CD4-positive, CD25-positive, alpha-beta regulatory T cell (primary cell): Measurements from ENCODE around the gene RFC3. TPM values are rescaled to one million over a fixed set of nuclear protein-coding genes. Genes with fewer than 3 reads are reported as not detected.
"Not testable (repeated sequence)": the region's sequence is repeated elsewhere in the genome, so short reads cannot be mapped to it uniquely, and the experiment has no call there.

Experiments used
- ATAC-seq, 2 donors: fragments of 150-1000 bp; cut with Tn5 transposase; one replicate each; pipeline ENCODE4 v1.10.0; 2021; ENCODE audit warnings: low read depth in 2 of 2, moderate number of reproducible peaks in 2 of 2, moderate library complexity in 1 of 2
- DNase-seq, 3 donors: peaks; one replicate each; pipeline versions ENCODE4 v3.0.0 to v3.0.0-alpha.2; 2012 to 2022; ENCODE audit warnings: mixed read lengths in 1 of 3
- H3K27ac ChIP-seq: one replicate; pipeline ENCODE4 v1.7.0; 2013; ENCODE audit warnings: mild to moderate bottlenecking, low read length; ENCODE audit not compliant: insufficient read depth, poor library complexity, severe bottlenecking
- H3K27me3 ChIP-seq: one replicate; pipeline ENCODE4 v1.7.0; 2013; ENCODE audit warnings: low read length; ENCODE audit not compliant: control insufficient read depth, insufficient read depth
- H3K36me3 ChIP-seq: one replicate; pipeline ENCODE4 v1.7.0; 2013; ENCODE audit warnings: mild to moderate bottlenecking, low read length, moderate library complexity; ENCODE audit not compliant: control insufficient read depth, insufficient read depth
- H3K4me1 ChIP-seq: 2 replicates; pipeline ENCODE4 v1.7.0; 2013; ENCODE audit warnings: mild to moderate bottlenecking, low read length; ENCODE audit not compliant: insufficient read depth, control insufficient read depth, poor library complexity, severe bottlenecking
- H3K4me3 ChIP-seq: one replicate; pipeline ENCODE4 v1.7.0; 2013; ENCODE audit warnings: low read depth, mild to moderate bottlenecking, low read length, moderate library complexity
- H3K9me3 ChIP-seq, 2 experiments: 1 replicate in 1 of 2; 2 replicates in 1 of 2; pipeline ENCODE4 v1.7.0; 2013; ENCODE audit warnings: low read length in 2 of 2, mild to moderate bottlenecking in 1 of 2, moderate library complexity in 1 of 2; ENCODE audit not compliant: control insufficient read depth in 2 of 2
- H3K27ac Mint-ChIP-seq, 3 donors: one replicate each; pipeline ENCODE4 v1.8.0; 2020 to 2022; ENCODE audit warnings: mild to moderate bottlenecking in 3 of 3, mixed read lengths in 3 of 3, moderate library complexity in 2 of 3
- H3K27me3 Mint-ChIP-seq: one replicate; pipeline ENCODE4 v1.8.0; 2022; ENCODE audit warnings: mild to moderate bottlenecking, mixed read lengths
- H3K36me3 Mint-ChIP-seq: one replicate; pipeline ENCODE4 v1.8.0; 2020; ENCODE audit warnings: mixed read lengths
- H3K4me1 Mint-ChIP-seq, 4 donors: one replicate each; pipeline ENCODE4 v1.8.0; 2020 to 2022; ENCODE audit warnings: mixed read lengths in 4 of 4, mild to moderate bottlenecking in 1 of 4
- H3K4me3 Mint-ChIP-seq, 4 donors: one replicate each; pipeline ENCODE4 v1.8.0; 2020 to 2022; ENCODE audit warnings: mild to moderate bottlenecking in 4 of 4, mixed read lengths in 4 of 4, moderate library complexity in 3 of 4
- H3K9me3 Mint-ChIP-seq, 7 donors: one replicate each; pipeline ENCODE4 v1.8.0; 2020 to 2022; ENCODE audit warnings: mixed read lengths in 7 of 7, mild to moderate bottlenecking in 3 of 7, moderate library complexity in 2 of 7
- polyA plus RNA-seq, 4 donors: library from polyadenylated mRNA; unstranded; fragments of 300-500 nt; fragmentation: Illumina TruSeq; gene quantifications; one replicate each; pipeline ENCODE4 v1.2.3, GENCODE V29; 2021
- total RNA-seq: library from RNA; stranded (reverse); gene quantifications from one replicate; pipeline ENCODE4 v1.2.3, GENCODE V29; 2022

RFC3 gene, protein sequence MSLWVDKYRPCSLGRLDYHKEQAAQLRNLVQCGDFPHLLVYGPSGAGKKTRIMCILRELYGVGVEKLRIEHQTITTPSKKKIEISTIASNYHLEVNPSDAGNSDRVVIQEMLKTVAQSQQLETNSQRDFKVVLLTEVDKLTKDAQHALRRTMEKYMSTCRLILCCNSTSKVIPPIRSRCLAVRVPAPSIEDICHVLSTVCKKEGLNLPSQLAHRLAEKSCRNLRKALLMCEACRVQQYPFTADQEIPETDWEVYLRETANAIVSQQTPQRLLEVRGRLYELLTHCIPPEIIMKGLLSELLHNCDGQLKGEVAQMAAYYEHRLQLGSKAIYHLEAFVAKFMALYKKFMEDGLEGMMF
- total RNA-seq = 8.4 TPM
- polyA plus RNA-seq = 1 to 10 TPM; 5.0 to 9.9 (median 8.2) TPM

DNA sequence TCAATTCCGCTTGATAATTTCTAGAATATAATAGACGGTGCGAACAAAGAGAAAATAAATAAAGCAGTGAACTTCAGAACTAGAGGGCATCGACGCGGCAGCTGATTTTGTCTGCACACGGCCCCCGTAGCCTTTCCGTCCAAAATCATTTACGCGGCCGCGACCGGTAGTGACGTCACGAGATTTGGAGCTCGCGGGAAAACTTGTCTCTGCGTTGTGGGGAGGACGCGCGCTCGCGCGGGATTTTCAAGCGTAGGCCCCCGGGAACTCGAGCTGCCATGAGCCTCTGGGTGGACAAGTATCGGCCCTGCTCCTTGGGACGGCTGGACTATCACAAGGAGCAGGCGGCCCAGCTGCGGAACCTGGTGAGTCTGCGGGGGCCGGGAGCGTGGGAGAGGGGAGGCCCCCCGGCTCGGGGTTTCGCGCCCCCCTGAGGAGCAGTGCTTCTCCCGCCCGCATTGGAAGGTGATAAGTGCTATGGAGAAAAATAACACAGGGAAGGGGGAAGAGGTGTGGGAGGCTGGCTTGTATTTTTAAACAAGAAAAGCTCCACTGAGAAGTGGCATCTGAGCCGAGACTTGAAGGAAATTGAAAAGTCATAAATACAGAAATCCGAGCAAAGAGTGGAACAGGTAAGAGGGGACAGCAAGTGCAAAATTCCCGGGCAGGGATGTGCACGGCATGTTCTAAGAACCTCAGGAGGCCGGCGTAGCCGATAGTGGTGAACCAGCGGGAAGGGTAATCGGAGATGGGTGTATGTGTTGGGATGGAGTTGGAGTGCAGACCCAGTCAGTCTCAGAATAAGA lies at the start of gene RFC3:
Gene RFC3 (plus strand): TSS at position 249 of the 806 bp plus-strand sequence. CDS start 30 bp downstream, at position 279.
- peaks cover 0 to 1% (median 0%) of the 10 kb centered on the region in 7 donors for H3K9me3 Mint-ChIP-seq
- peaks cover 14% of the 10 kb centered on the region for H3K36me3 Mint-ChIP-seq
- peaks cover 6% of the 10 kb centered on the region for H3K27me3 ChIP-seq
- peaks cover 13% of the 10 kb centered on the region for H3K4me1 ChIP-seq
- peak; percentile 84 to 97 (median 89) for DNase-seq
- peaks cover 11 to 26% (median 24%) of the 10 kb centered on the region in 4 donors for H3K4me1 Mint-ChIP-seq
- peak within 1 kb of the TSS; percentile 90 to 98 (median 97) for H3K27ac Mint-ChIP-seq
- peak within 1 kb of the TSS; percentile 57 for H3K27ac ChIP-seq
- peaks cover 21% of the 10 kb centered on the region for H3K27me3 Mint-ChIP-seq
- peak; percentile 87 to 88 for ATAC-seq
- H3K4me3 Mint-ChIP-seq = peak within 1 kb of the TSS; percentile 93 to 100 (median 96)
- no peaks in the 10 kb centered on the region for H3K36me3 ChIP-seq
- no peaks in the 10 kb centered on the region for H3K9me3 ChIP-seq
- H3K4me3 ChIP-seq = peak within 1 kb of the TSS; percentile 98

DNA sequence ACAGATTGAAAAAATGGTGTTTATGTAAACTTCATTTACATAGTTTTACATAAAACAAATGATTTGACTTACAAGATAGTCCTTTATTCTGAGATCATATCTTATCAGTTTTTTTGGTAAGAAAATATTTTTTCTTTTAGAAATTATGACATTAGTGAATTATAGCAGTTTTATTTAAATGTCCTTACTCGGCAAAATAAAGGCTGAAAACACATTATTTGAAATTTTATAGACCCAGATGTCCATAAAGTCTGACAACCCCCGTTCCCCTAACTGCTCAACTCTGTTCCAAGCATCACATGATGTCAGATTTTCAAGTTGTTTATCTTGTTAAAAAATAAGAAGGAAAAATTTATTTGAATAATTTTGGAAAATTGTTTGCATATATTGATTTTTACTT lies 46.7 kb upstream of the RFC3 start:
- Histone ChIP-seq H3K27me3 (peaks cover 3% of the 10 kb centered on the region), H3K9me3 (no peaks in the 10 kb centered on the region), H3K27ac (no peak overlapping the region), H3K4me3 (no peak overlapping the region), H3K4me1 (no peaks in the 10 kb centered on the region), H3K36me3 (no peaks in the 10 kb centered on the region)
- Mint-ChIP-seq H3K27me3 (peaks cover 10% of the 10 kb centered on the region), H3K4me1 (no peaks in the 10 kb centered on the region), H3K36me3 (no peaks in the 10 kb centered on the region), H3K9me3 (no peaks in the 10 kb centered on the region), H3K27ac (no peak overlapping the region), H3K4me3 (no peak overlapping the region)
- DNase-seq = no peak
- ATAC-seq = no peak

DNA sequence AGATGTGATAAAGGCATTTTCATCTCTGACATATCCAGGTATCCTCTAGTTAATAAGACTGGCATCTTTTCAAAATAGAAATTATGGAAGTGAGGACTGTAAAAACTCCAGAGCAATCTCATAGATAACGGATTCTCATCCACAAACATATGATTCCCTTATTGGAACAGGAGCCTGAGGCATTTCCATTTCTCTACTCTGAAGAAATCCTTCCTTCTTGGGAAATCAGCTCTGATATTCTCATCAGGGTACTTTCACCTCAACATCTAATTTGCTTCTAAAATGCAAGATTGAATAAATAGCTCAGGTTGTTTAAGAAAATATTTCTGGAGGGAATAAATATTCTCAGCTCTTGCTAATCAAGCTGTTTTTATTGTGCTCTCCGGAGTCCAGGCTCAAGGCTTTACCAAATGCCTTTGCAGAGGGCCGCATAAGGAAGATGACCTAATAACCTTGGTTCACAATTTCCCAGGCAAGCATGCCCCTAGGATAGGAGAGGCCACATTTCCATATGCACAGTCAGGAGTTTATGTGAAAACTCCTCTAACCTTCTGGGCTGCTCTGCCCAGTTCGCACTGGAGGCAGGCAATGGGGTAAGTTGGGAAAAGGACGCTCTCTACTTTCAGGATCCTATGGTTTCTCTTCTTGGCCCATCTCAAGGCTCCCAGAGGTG lies 44.0 kb upstream of the RFC3 start:
- H3K4me1 Mint-ChIP-seq = no peaks in the 10 kb centered on the region
- H3K27me3 Mint-ChIP-seq = peaks cover 14% of the 10 kb centered on the region
- H3K27ac Mint-ChIP-seq = no peak overlapping the region
- Histone ChIP-seq H3K4me3 (no peak overlapping the region), H3K27ac (no peak overlapping the region), H3K27me3 (peaks cover 3% of the 10 kb centered on the region), H3K4me1 (no peaks in the 10 kb centered on the region), H3K36me3 (no peaks in the 10 kb centered on the region), H3K9me3 (no peaks in the 10 kb centered on the region)
- DNase-seq (no peak), ATAC-seq (no peak)
- H3K36me3 Mint-ChIP-seq = no peaks in the 10 kb centered on the region
- H3K9me3 Mint-ChIP-seq = no peaks in the 10 kb centered on the region
- no peak overlapping the region for H3K4me3 Mint-ChIP-seq

DNA sequence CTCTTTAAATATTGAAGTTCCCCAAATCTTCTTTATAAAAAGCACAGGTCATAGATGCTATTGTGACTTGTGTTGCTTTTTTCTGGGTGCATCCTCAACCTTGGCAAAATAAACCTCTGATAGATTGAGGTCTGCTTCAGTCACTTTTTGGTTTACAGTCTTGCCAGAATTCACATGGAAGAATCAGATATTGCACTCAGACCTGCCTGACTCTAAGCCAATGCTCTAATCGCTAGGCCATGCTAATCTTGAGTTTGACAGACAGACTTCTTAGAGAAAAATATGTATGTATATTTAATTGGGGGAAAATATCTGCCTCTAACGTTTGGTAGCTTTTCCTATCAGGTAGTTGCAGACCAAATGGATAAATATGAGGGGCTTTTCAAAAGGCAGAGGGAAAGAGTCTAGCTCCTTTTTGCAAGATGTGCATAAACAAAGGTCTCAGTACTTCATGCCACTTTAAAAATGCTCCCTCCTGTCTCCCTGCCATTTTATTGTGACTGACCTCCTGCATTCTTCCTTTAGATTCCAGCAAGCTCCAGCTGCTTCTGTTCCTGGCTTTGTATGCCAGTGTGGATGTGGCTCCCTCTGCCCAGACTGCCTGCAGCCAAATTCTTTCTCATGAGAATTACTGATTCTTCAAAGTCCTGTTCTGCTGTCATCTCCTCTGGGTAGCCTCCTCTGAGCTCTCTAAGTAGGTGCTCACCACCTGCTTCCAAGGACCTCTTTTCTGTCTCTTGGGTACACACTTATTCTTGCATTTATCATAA lies 42.4 kb upstream of the RFC3 start:
- Mint-ChIP-seq H3K36me3 (no peaks in the 10 kb centered on the region), H3K27ac (no peak overlapping the region), H3K27me3 (peaks cover 26% of the 10 kb centered on the region), H3K4me1 (peaks cover 0 to 4% (median 0%) of the 10 kb centered on the region in 4 donors), H3K9me3 (peaks cover 0 to 4% (median 0%) of the 10 kb centered on the region in 7 donors), H3K4me3 (no peak overlapping the region)
- no peaks in the 10 kb centered on the region for H3K4me1 ChIP-seq
- H3K4me3 ChIP-seq = no peak overlapping the region
- no peak for DNase-seq
- peaks cover 5% of the 10 kb centered on the region for H3K27me3 ChIP-seq
- H3K9me3 ChIP-seq = no peaks in the 10 kb centered on the region
- H3K27ac ChIP-seq = no peak overlapping the region
- ATAC-seq = no peak
- H3K36me3 ChIP-seq = no peaks in the 10 kb centered on the region

DNA sequence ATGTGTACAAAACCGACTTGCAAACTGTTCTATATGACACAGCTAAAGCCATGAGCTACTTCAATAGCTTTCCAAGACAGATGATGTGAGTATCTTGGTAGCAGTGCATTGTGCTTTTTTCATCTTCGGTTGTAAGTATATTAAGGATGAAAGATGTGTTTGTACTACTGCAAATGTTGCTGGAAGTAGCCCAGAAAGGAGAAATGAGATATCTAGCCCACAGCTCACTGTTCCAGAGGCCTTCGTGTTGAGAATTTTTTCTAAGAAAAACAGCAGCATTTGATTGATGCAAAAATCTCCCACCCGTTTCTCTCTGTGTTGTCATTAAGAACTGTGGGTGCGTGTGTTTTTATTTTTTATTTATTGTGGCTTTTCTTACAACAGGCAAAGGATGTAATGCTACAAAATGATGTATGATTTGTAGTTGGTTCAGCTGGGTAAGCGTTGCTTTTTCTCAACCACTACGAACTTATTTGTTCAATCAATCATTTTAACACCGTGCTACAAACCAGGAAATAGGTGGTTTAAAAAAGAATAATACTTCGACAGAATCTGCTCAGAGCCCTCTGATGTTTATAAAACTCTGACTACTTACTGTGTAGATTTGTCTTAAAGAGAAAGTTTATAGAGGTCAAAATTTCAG lies 41.6 kb upstream of the RFC3 start:
- ATAC-seq (no peak), DNase-seq (no peak)
- Mint-ChIP-seq H3K27ac (no peak overlapping the region), H3K36me3 (no peaks in the 10 kb centered on the region), H3K27me3 (peaks cover 27% of the 10 kb centered on the region), H3K9me3 (peaks cover 0 to 4% (median 0%) of the 10 kb centered on the region in 7 donors), H3K4me3 (peak overlapping the region in 1 of 4 donors; percentile 21), H3K4me1 (peaks cover 0 to 5% (median 0%) of the 10 kb centered on the region in 4 donors)
- H3K36me3 ChIP-seq = no peaks in the 10 kb centered on the region
- H3K27ac ChIP-seq = no peak overlapping the region
- H3K9me3 ChIP-seq = no peaks in the 10 kb centered on the region
- no peak overlapping the region for H3K4me3 ChIP-seq
- no peaks in the 10 kb centered on the region for H3K4me1 ChIP-seq
- peaks cover 5% of the 10 kb centered on the region for H3K27me3 ChIP-seq

DNA sequence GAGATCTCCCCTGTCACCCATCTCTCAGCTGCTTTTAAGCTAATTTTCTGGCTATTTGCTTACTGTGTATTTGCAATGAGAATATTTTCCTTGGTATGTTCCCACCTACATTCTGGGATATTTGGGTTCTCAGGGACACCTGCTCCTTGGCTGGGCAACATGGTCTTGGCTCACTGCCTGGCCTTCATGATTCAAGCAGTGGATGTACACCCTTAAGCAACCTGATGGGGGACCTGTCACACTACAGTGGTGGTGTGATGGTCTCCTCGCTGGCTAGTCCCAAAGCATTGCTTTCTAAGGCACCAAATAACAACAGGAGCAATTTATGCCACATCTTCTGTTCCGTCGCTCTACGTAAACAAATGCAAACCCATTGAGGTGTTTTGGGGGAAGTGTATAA lies 35.3 kb upstream of the RFC3 start:
- peaks cover 30% of the 10 kb centered on the region for H3K27me3 Mint-ChIP-seq
- H3K4me1 Mint-ChIP-seq = peaks cover 5 to 22% (median 10%) of the 10 kb centered on the region in 4 donors
- no peak overlapping the region for H3K27ac ChIP-seq
- H3K4me1 ChIP-seq = peaks cover 7% of the 10 kb centered on the region
- no peak for DNase-seq
- H3K4me3 Mint-ChIP-seq = no peak overlapping the region
- H3K27me3 ChIP-seq = peaks cover 7% of the 10 kb centered on the region
- H3K9me3 ChIP-seq = peaks cover 0 to 3% of the 10 kb centered on the region in 2 experiments
- ATAC-seq = no peak
- no peak overlapping the region for H3K4me3 ChIP-seq
- peaks cover 0 to 10% (median 3%) of the 10 kb centered on the region in 7 donors for H3K9me3 Mint-ChIP-seq
- no peak overlapping the region for H3K27ac Mint-ChIP-seq
- peaks cover 3% of the 10 kb centered on the region for H3K36me3 Mint-ChIP-seq
- H3K36me3 ChIP-seq = no peaks in the 10 kb centered on the region

DNA sequence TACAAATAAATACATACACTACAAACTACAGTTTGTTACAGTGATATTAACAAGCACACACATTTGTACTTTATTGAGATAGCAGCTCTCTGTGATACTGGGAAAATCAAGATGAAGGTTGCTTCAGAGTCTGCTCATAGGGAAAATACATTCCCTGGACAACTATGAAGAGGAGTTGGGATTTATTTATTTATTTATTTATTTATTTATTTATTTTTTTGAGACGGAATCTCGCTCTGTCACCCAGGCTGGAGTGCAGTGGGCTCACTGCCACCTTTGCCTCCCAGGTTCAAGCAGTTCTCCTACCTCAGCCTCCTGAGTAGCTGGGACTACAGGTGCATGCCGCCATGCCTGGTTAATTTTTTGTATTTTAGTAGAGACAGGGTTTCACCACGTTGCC lies 34.7 kb upstream of the RFC3 start:
- Mint-ChIP-seq H3K27me3 (peaks cover 32% of the 10 kb centered on the region), H3K4me1 (peaks cover 5 to 24% (median 11%) of the 10 kb centered on the region in 4 donors)
- H3K27me3 ChIP-seq, H3K9me3 ChIP-seq, H3K4me3 Mint-ChIP-seq, H3K27ac Mint-ChIP-seq, H3K36me3 Mint-ChIP-seq, H3K36me3 ChIP-seq, H3K4me3 ChIP-seq, H3K27ac ChIP-seq, ATAC-seq, H3K9me3 Mint-ChIP-seq, DNase-seq, H3K4me1 ChIP-seq: not testable (repeated sequence)
